ENCODE measurements around the gene ARMCX4. TPM values are rescaled to one million over a fixed set of nuclear protein-coding genes. Genes with fewer than 3 reads are reported as not detected.

ARMCX4 gene
- total RNA-seq, 2 donors from 2014 or later: 6.5 to 6.6 TPM

DNA sequence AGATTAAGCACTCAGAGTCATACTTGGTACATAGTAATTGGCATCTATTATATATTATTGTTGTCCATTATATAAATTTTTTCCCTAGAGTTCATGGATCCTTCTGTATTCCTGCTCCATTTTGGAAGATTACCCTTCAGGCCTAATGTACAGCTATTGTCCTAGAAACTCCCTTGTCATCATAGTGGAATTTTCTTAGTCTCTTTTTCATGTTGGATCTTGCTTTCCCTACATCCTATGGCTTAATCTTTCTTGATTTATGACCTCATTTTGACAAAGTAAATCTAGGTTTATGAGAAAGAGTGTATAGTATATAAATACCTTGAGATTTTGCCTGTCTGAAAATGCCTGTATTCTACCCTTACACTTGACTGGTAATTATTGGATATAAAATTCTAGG is 22.1 kb downstream of the ARMCX4 start:
- intact Hi-C loops (cut with DNase I): no loop called here

GRCh38 chrX:101507986-101508385 is 22.7 kb downstream of the ARMCX4 start:
- no peak for DNase-seq
- Histone ChIP-seq H3K4me1 (no peaks in the 10 kb centered on the region), H3K27ac (no peak overlapping the region), H3K27me3 (no peaks in the 10 kb centered on the region), H3K36me3 (replicated peaks in 1 of 2; ENCODE audit: insufficient read depth in 1 of 2, low read depth in 2 of 2) (no peaks in the 10 kb centered on the region), H3K9me3 (no peaks in the 10 kb centered on the region), H3K4me3 (no peak overlapping the region)
- TF ChIP-seq, protein P1, sequence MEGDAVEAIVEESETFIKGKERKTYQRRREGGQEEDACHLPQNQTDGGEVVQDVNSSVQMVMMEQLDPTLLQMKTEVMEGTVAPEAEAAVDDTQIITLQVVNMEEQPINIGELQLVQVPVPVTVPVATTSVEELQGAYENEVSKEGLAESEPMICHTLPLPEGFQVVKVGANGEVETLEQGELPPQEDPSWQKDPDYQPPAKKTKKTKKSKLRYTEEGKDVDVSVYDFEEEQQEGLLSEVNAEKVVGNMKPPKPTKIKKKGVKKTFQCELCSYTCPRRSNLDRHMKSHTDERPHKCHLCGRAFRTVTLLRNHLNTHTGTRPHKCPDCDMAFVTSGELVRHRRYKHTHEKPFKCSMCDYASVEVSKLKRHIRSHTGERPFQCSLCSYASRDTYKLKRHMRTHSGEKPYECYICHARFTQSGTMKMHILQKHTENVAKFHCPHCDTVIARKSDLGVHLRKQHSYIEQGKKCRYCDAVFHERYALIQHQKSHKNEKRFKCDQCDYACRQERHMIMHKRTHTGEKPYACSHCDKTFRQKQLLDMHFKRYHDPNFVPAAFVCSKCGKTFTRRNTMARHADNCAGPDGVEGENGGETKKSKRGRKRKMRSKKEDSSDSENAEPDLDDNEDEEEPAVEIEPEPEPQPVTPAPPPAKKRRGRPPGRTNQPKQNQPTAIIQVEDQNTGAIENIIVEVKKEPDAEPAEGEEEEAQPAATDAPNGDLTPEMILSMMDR (IDR thresholded peaks at IDR 0.05): no peak
- TF ChIP-seq POLR2A (IDR thresholded peaks at IDR 0.05): no peak
- intact Hi-C loops (cut with DNase I): no loop called here
- whole genome bisulfite sequencing, 2 donors: 86 to 96% methylated on average over 4 of the region's 4 CpGs
- no peak for ATAC-seq

More for the DNA sequence above, 22.1 kb downstream of the ARMCX4 start:
- DNase-seq (no peak), ATAC-seq (no peak)
- Histone ChIP-seq H3K4me3 (no peak overlapping the region), H3K27me3 (no peaks in the 10 kb centered on the region), H3K9me3 (no peaks in the 10 kb centered on the region), H3K36me3 (replicated peaks in 1 of 2; ENCODE audit: insufficient read depth in 1 of 2, low read depth in 2 of 2) (no peaks in the 10 kb centered on the region), H3K4me1 (no peaks in the 10 kb centered on the region), H3K27ac (no peak overlapping the region)
- TF ChIP-seq POLR2A (IDR thresholded peaks at IDR 0.05): no peak
- TF ChIP-seq, protein P1 (IDR thresholded peaks at IDR 0.05): no peak

- Histone ChIP-seq H3K27me3 (no peaks in the 10 kb centered on the region), H3K4me3 (no peak overlapping the region), H3K27ac (no peak overlapping the region), H3K36me3 (replicated peaks in 1 of 2; ENCODE audit: insufficient read depth in 1 of 2, low read depth in 2 of 2) (no peaks in the 10 kb centered on the region), H3K9me3 (no peaks in the 10 kb centered on the region), H3K4me1 (no peaks in the 10 kb centered on the region)
- DNase-seq (no peak), ATAC-seq (no peak)
- TF ChIP-seq POLR2A (IDR thresholded peaks at IDR 0.05): no peak
- TF ChIP-seq, protein P1 (IDR thresholded peaks at IDR 0.05): no peak
- intact Hi-C loops (cut with DNase I): no loop called here
- 72 to 83% methylated on average over 2 of the region's 2 CpGs for WGBS, 2 donors
These were observed 45.7 kb downstream of the ARMCX4 start for GRCh38 chrX:101530944-101531343.

Other genes starting within 250 kb of the ARMCX4 start
- not detected for gene TAF7L, start 194.1 kb upstream of the ARMCX4 start, total RNA-seq
- 1 to 10 TPM; 5.3 to 5.7 TPM for gene TIMM8A, start 136.7 kb upstream of the ARMCX4 start, total RNA-seq
- gene BTK, start 99.3 kb upstream of the ARMCX4 start, total RNA-seq: 1 to 10 TPM; 2.6 to 4.0 TPM
- gene RPL36A, start 94.4 kb upstream of the ARMCX4 start, total RNA-seq: 100 to 1,000 TPM; 369 to 821 TPM
- gene GLA, start 77.5 kb upstream of the ARMCX4 start, total RNA-seq: 1 to 10 TPM; 6.2 to 7.6 TPM
- 10 to 100 TPM; 24.1 to 25.7 TPM for gene HNRNPH2, start 77.2 kb upstream of the ARMCX4 start, total RNA-seq
- gene ARMCX1, start 65.1 kb downstream of the ARMCX4 start, total RNA-seq: 10 to 100 TPM in 1 of 2 donors, 1 to 10 TPM in 1; 7.9 to 17.9 TPM
- 10 to 100 TPM; 13.5 to 18.5 TPM for gene ARMCX6, start 132.5 kb downstream of the ARMCX4 start, total RNA-seq
- gene ARMCX3, start 137.7 kb downstream of the ARMCX4 start, total RNA-seq: 10 to 100 TPM; 35.3 to 57.1 TPM
- gene ARMCX2, start 174.4 kb downstream of the ARMCX4 start, total RNA-seq: 10 to 100 TPM; 14.2 to 18.4 TPM

All from body of pancreas (tissue), 4 donors.